BLaER1 (cell line): ENCODE measurements around the gene LAMC2.

Experiments used
- H3K27ac ChIP-seq: shearing (Covaris generic); formaldehyde crosslinking; 2 replicates; pipeline ENCODE4 v1.8.1; 2022
- H3K27me3 ChIP-seq: shearing (Covaris generic); formaldehyde crosslinking; 2 replicates; pipeline ENCODE4 v1.8.1; 2022
- H3K36me3 ChIP-seq: shearing (Covaris generic); formaldehyde crosslinking; 2 replicates; pipeline ENCODE4 v1.8.1; 2022
- H3K4me1 ChIP-seq: shearing (Covaris generic); formaldehyde crosslinking; 2 replicates; pipeline ENCODE4 v1.8.1; 2022
- H3K4me2 ChIP-seq: shearing (Covaris generic); formaldehyde crosslinking; 2 replicates; pipeline ENCODE4 v1.8.1; 2022
- H3K4me3 ChIP-seq: shearing (Covaris generic); formaldehyde crosslinking; 2 replicates; pipeline ENCODE4 v1.8.1; 2022
- H3K9ac ChIP-seq: shearing (Covaris generic); formaldehyde crosslinking; 2 replicates; pipeline ENCODE4 v1.8.1; 2022
- H3K9me3 ChIP-seq: shearing (Covaris generic); formaldehyde crosslinking; 2 replicates; pipeline ENCODE4 v1.8.1; 2022
- H4K20me1 ChIP-seq: shearing (Covaris generic); formaldehyde crosslinking; 2 replicates; pipeline ENCODE4 v1.8.1; 2022
- Cebpa-rat ChIP-seq: shearing (Covaris generic); IDR thresholded peaks from 2 replicates; pipeline ENCODE4 v1.8.1; 2022

The LAMC2 gene

GRCh38 chr1:183166454-183166853 lies 19.6 kb upstream of the LAMC2 start:
- no peak overlapping the region for H3K4me2 ChIP-seq

GRCh38 chr1:183167676-183168075 lies 18.4 kb upstream of the LAMC2 start:
- Histone ChIP-seq H3K36me3 (no peaks in the 10 kb centered on the region), H3K4me1 (no peaks in the 10 kb centered on the region), H3K9ac (no peak overlapping the region), H3K27me3 (no peaks in the 10 kb centered on the region), H3K4me2 (no peak overlapping the region), H3K4me3 (no peak overlapping the region), H3K9me3 (no peaks in the 10 kb centered on the region), H4K20me1 (no peaks in the 10 kb centered on the region), H3K27ac (no peak overlapping the region)
- TF ChIP-seq Cebpa-rat = no peak

More at GRCh38 chr1:183166454-183166853, 19.6 kb upstream of the LAMC2 start:
- no peak overlapping the region for H3K9ac ChIP-seq
- no peak overlapping the region for H3K27ac ChIP-seq
- no peaks in the 10 kb centered on the region for H3K4me1 ChIP-seq
- no peaks in the 10 kb centered on the region for H3K36me3 ChIP-seq
- no peaks in the 10 kb centered on the region for H3K27me3 ChIP-seq
- TF ChIP-seq Cebpa-rat = no peak
- no peaks in the 10 kb centered on the region for H4K20me1 ChIP-seq
- no peaks in the 10 kb centered on the region for H3K9me3 ChIP-seq
- no peak overlapping the region for H3K4me3 ChIP-seq

- Histone ChIP-seq H3K27ac (no peak overlapping the region), H4K20me1 (no peaks in the 10 kb centered on the region), H3K27me3 (no peaks in the 10 kb centered on the region), H3K9me3 (no peaks in the 10 kb centered on the region), H3K4me2 (no peak overlapping the region), H3K4me1 (no peaks in the 10 kb centered on the region), H3K36me3 (no peaks in the 10 kb centered on the region), H3K4me3 (no peak overlapping the region), H3K9ac (no peak overlapping the region)
- TF ChIP-seq Cebpa-rat = no peak
Observed at GRCh38 chr1:183168308-183168707, 17.8 kb upstream of the LAMC2 start.

GRCh38 chr1:183173828-183174227 lies 12.2 kb upstream of the LAMC2 start:
- TF ChIP-seq Cebpa-rat = no peak
- Histone ChIP-seq H3K27ac (no peak overlapping the region), H3K4me2 (no peak overlapping the region)

GRCh38 chr1:183175631-183176030 lies 10.4 kb upstream of the LAMC2 start:
- Histone ChIP-seq H3K27ac (no peak overlapping the region), H3K27me3 (no peaks in the 10 kb centered on the region), H3K4me1 (peaks cover 10% of the 10 kb centered on the region), H3K9me3 (no peaks in the 10 kb centered on the region), H4K20me1 (no peaks in the 10 kb centered on the region), H3K36me3 (no peaks in the 10 kb centered on the region), H3K4me3 (no peak overlapping the region), H3K9ac (no peak overlapping the region), H3K4me2 (no peak overlapping the region)
- no peak for TF ChIP-seq Cebpa-rat

More at GRCh38 chr1:183173828-183174227, 12.2 kb upstream of the LAMC2 start:
- Histone ChIP-seq H3K4me3 (no peak overlapping the region), H3K4me1 (no peaks in the 10 kb centered on the region), H3K9me3 (no peaks in the 10 kb centered on the region), H3K36me3 (no peaks in the 10 kb centered on the region), H3K27me3 (no peaks in the 10 kb centered on the region), H4K20me1 (no peaks in the 10 kb centered on the region), H3K9ac (no peak overlapping the region)

DNA sequence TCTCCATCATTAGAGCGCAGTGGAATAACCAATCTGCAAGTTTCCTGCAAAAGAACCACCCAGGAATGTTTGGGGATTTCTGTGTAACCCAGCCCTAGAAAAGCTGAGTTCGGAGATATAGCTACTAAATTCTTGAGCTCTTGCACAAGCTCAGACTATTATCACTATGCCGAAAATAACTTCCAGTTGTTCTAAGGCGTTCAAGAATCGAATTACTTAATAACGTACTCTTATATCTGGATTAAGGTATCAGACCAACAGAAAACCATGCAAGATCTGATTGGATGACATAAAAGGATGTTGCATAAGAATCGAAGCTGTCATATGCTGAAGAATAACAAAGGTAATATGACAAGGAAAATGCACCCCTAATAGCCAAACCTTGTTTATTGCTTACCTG lies 7.5 kb upstream of the LAMC2 start:
- H3K4me1 ChIP-seq = peaks cover 18% of the 10 kb centered on the region
- no peaks in the 10 kb centered on the region for H3K9me3 ChIP-seq
- H3K36me3 ChIP-seq = no peaks in the 10 kb centered on the region
- no peak overlapping the region for H3K4me3 ChIP-seq
- H3K4me2 ChIP-seq = no peak overlapping the region
- TF ChIP-seq Cebpa-rat = no peak
- no peaks in the 10 kb centered on the region for H4K20me1 ChIP-seq
- H3K9ac ChIP-seq = no peak overlapping the region
- H3K27ac ChIP-seq = no peak overlapping the region
- no peaks in the 10 kb centered on the region for H3K27me3 ChIP-seq

GRCh38 chr1:183179033-183179432 lies 7.0 kb upstream of the LAMC2 start:
- Histone ChIP-seq H3K4me1 (peaks cover 18% of the 10 kb centered on the region), H3K9ac (no peak overlapping the region), H3K27me3 (no peaks in the 10 kb centered on the region), H4K20me1 (no peaks in the 10 kb centered on the region), H3K36me3 (no peaks in the 10 kb centered on the region), H3K27ac (no peak overlapping the region), H3K9me3 (no peaks in the 10 kb centered on the region), H3K4me3 (no peak overlapping the region), H3K4me2 (no peak overlapping the region)
- no peak for TF ChIP-seq Cebpa-rat

GRCh38 chr1:183180218-183180617 lies 5.8 kb upstream of the LAMC2 start:
- Histone ChIP-seq H3K4me2 (peak overlapping the region; percentile 62), H4K20me1 (no peaks in the 10 kb centered on the region), H3K27ac (no peak overlapping the region), H3K4me3 (no peak overlapping the region), H3K27me3 (no peaks in the 10 kb centered on the region), H3K36me3 (no peaks in the 10 kb centered on the region), H3K4me1 (peaks cover 18% of the 10 kb centered on the region), H3K9me3 (no peaks in the 10 kb centered on the region), H3K9ac (no peak overlapping the region)
- TF ChIP-seq Cebpa-rat = no peak

DNA sequence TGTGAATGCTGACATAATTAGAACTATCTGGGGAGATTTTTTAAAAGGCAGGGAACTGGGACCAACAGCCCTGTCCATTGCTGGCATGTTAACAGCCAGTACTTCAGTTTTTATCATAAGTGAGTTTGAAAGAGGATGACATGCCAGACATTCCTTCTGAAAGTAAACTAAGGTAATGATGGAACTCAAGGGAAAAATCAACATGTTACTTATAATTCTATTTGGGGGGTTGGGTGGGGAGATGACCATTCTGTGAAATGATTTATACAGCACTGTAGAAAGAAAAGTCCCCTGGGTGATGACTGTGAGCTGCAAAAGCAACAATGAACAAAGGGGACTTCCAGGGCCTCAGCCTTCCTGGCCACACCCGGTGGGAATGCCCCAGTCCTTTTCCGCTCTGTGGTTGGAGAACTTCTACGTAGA lies 5.4 kb upstream of the LAMC2 start:
- H4K20me1 ChIP-seq = no peaks in the 10 kb centered on the region
- H3K4me3 ChIP-seq = no peak overlapping the region
- H3K9ac ChIP-seq = no peak overlapping the region
- H3K9me3 ChIP-seq = no peaks in the 10 kb centered on the region
- TF ChIP-seq Cebpa-rat = no peak
- no peak overlapping the region for H3K27ac ChIP-seq
- H3K4me1 ChIP-seq = peaks cover 18% of the 10 kb centered on the region
- H3K4me2 ChIP-seq = peak overlapping the region; percentile 62
- H3K27me3 ChIP-seq = no peaks in the 10 kb centered on the region
- H3K36me3 ChIP-seq = no peaks in the 10 kb centered on the region

GRCh38 chr1:183186841-183187240 lies 777 bp downstream of the LAMC2 start:
- H3K36me3 ChIP-seq = no peaks in the 10 kb centered on the region
- H3K4me1 ChIP-seq = no peaks in the 10 kb centered on the region
- no peaks in the 10 kb centered on the region for H3K27me3 ChIP-seq
- no peaks in the 10 kb centered on the region for H3K9me3 ChIP-seq
- no peak overlapping the region for H3K9ac ChIP-seq
- TF ChIP-seq Cebpa-rat = no peak
- H4K20me1 ChIP-seq = no peaks in the 10 kb centered on the region
- H3K4me2 ChIP-seq = no peak overlapping the region
- no peak overlapping the region for H3K27ac ChIP-seq
- H3K4me3 ChIP-seq = no peak overlapping the region

- no peak overlapping the region for H3K4me2 ChIP-seq
- H3K36me3 ChIP-seq = no peaks in the 10 kb centered on the region
- H4K20me1 ChIP-seq = no peaks in the 10 kb centered on the region
- no peaks in the 10 kb centered on the region for H3K4me1 ChIP-seq
- TF ChIP-seq Cebpa-rat = no peak
- H3K27me3 ChIP-seq = no peaks in the 10 kb centered on the region
- H3K27ac ChIP-seq = no peak overlapping the region
- no peak overlapping the region for H3K9ac ChIP-seq
- H3K4me3 ChIP-seq = no peak overlapping the region
- no peaks in the 10 kb centered on the region for H3K9me3 ChIP-seq
Observed at GRCh38 chr1:183188240-183188639, 2.2 kb downstream of the LAMC2 start.
